T-helper 2 cell treated with Interferon-gamma antibody and Interleukin-4, amounts not matched to agents 5 μg/mL and 100 μg/mL, for 36 hours (primary cell): ENCODE measurements around the gene DDRGK1.
"Not testable (repeated sequence)": the region's sequence is repeated elsewhere in the genome, so short reads cannot be mapped to it uniquely, and the experiment has no call there.

ENCODE experiments used
- DNase-seq: peaks from one replicate; pipeline ENCODE4 v3.0.0; 2021; ENCODE audit warnings: low spot score
- H3K27ac Mint-ChIP-seq: one replicate; pipeline ENCODE4 v1.8.0; 2021; ENCODE audit warnings: mild to moderate bottlenecking, mixed read lengths
- H3K27me3 Mint-ChIP-seq: one replicate; pipeline ENCODE4 v1.8.0; 2021; ENCODE audit warnings: low read depth, mixed read lengths
- H3K36me3 Mint-ChIP-seq: one replicate; pipeline ENCODE4 v1.8.0; 2021; ENCODE audit warnings: low read depth, mixed read lengths
- H3K4me1 Mint-ChIP-seq: one replicate; pipeline ENCODE4 v1.8.0; 2021; ENCODE audit warnings: low read depth, mixed read lengths
- H3K4me3 Mint-ChIP-seq: one replicate; pipeline ENCODE4 v1.8.0; 2022; ENCODE audit warnings: mild to moderate bottlenecking, moderate library complexity, mixed read lengths
- H3K9me3 Mint-ChIP-seq: one replicate; pipeline ENCODE4 v1.8.0; 2021; ENCODE audit warnings: mixed read lengths

The DDRGK1 gene

GRCh38 chr20:3164763-3165410 lies 39.6 kb downstream of the DDRGK1 start:
- Mint-ChIP-seq H3K36me3 (no peaks in the 10 kb centered on the region), H3K27me3 (peaks cover 23% of the 10 kb centered on the region), H3K9me3 (no peaks in the 10 kb centered on the region), H3K4me3 (no peak overlapping the region), H3K27ac (no peak overlapping the region), H3K4me1 (no peaks in the 10 kb centered on the region)
- DNase-seq, result no peak

GRCh38 chr20:3164043-3164762 lies 40.3 kb downstream of the DDRGK1 start:
- no peaks in the 10 kb centered on the region for H3K9me3 Mint-ChIP-seq
- H3K27ac Mint-ChIP-seq, result no peak overlapping the region
- H3K4me3 Mint-ChIP-seq, result no peak overlapping the region
- no peak for DNase-seq
- H3K27me3 Mint-ChIP-seq, result peaks cover 17% of the 10 kb centered on the region
- H3K36me3 Mint-ChIP-seq, result no peaks in the 10 kb centered on the region
- no peaks in the 10 kb centered on the region for H3K4me1 Mint-ChIP-seq

GRCh38 chr20:3163099-3164042 lies 41.1 kb downstream of the DDRGK1 start:
- DNase-seq, result no peak
- no peaks in the 10 kb centered on the region for H3K9me3 Mint-ChIP-seq
- peaks cover 3% of the 10 kb centered on the region for H3K36me3 Mint-ChIP-seq
- no peak overlapping the region for H3K27ac Mint-ChIP-seq
- H3K27me3 Mint-ChIP-seq, result peaks cover 9% of the 10 kb centered on the region
- peaks cover 6% of the 10 kb centered on the region for H3K4me1 Mint-ChIP-seq
- H3K4me3 Mint-ChIP-seq, result no peak overlapping the region

- H3K4me1 Mint-ChIP-seq, result peaks cover 16% of the 10 kb centered on the region
- peaks cover 10% of the 10 kb centered on the region for H3K36me3 Mint-ChIP-seq
- H3K27me3 Mint-ChIP-seq, result peaks cover under 1% of the 10 kb centered on the region
- no peaks in the 10 kb centered on the region for H3K9me3 Mint-ChIP-seq
- H3K27ac Mint-ChIP-seq, result no peak overlapping the region
- H3K4me3 Mint-ChIP-seq, result no peak overlapping the region
- DNase-seq, result no peak
These were observed 42.3 kb downstream of the DDRGK1 start for GRCh38 chr20:3162080-3162611.

- H3K36me3 Mint-ChIP-seq, result peaks cover 16% of the 10 kb centered on the region
- no peaks in the 10 kb centered on the region for H3K9me3 Mint-ChIP-seq
- no peak overlapping the region for H3K27ac Mint-ChIP-seq
- peak overlapping the region; percentile 54 for H3K4me3 Mint-ChIP-seq
- no peaks in the 10 kb centered on the region for H3K27me3 Mint-ChIP-seq
- DNase-seq, result no peak
- peaks cover 23% of the 10 kb centered on the region for H3K4me1 Mint-ChIP-seq
These were observed 43.0 kb downstream of the DDRGK1 start for GRCh38 chr20:3161316-3162079.

GRCh38 chr20:3160418-3160817 lies 44.1 kb downstream of the DDRGK1 start:
- peak overlapping the region; percentile 15 for H3K4me3 Mint-ChIP-seq
- no peaks in the 10 kb centered on the region for H3K27me3 Mint-ChIP-seq
- H3K27ac Mint-ChIP-seq, result no peak overlapping the region

GRCh38 chr20:3158968-3159431 lies 45.5 kb downstream of the DDRGK1 start:
- Mint-ChIP-seq H3K36me3 (peaks cover 22% of the 10 kb centered on the region), H3K4me3 (peak overlapping the region; percentile 98), H3K4me1 (peaks cover 32% of the 10 kb centered on the region)

More at GRCh38 chr20:3160418-3160817, 44.1 kb downstream of the DDRGK1 start:
- H3K4me1 Mint-ChIP-seq, result peaks cover 30% of the 10 kb centered on the region
- no peaks in the 10 kb centered on the region for H3K9me3 Mint-ChIP-seq
- no peak for DNase-seq
- peaks cover 20% of the 10 kb centered on the region for H3K36me3 Mint-ChIP-seq

GRCh38 chr20:3157817-3158216 lies 46.7 kb downstream of the DDRGK1 start:
- H3K36me3 Mint-ChIP-seq, result peaks cover 24% of the 10 kb centered on the region
- H3K27ac Mint-ChIP-seq, result peak overlapping the region; percentile 85
- DNase-seq, result no peak
- H3K27me3 Mint-ChIP-seq, result no peaks in the 10 kb centered on the region
- H3K4me1 Mint-ChIP-seq, result peaks cover 37% of the 10 kb centered on the region
- H3K4me3 Mint-ChIP-seq, result peak overlapping the region; percentile 98
- no peaks in the 10 kb centered on the region for H3K9me3 Mint-ChIP-seq

More at GRCh38 chr20:3158968-3159431, 45.5 kb downstream of the DDRGK1 start:
- H3K27ac Mint-ChIP-seq, result peak overlapping the region; percentile 94
- H3K9me3 Mint-ChIP-seq, result no peaks in the 10 kb centered on the region
- no peaks in the 10 kb centered on the region for H3K27me3 Mint-ChIP-seq
- DNase-seq, result no peak

GRCh38 chr20:3156811-3157619 lies 47.5 kb downstream of the DDRGK1 start:
- no peaks in the 10 kb centered on the region for H3K27me3 Mint-ChIP-seq
- H3K4me3 Mint-ChIP-seq, result peak overlapping the region; percentile 98
- peaks cover 24% of the 10 kb centered on the region for H3K36me3 Mint-ChIP-seq
- DNase-seq, result peak; percentile 13
- H3K4me1 Mint-ChIP-seq, result peaks cover 37% of the 10 kb centered on the region
- no peaks in the 10 kb centered on the region for H3K9me3 Mint-ChIP-seq
- peak overlapping the region; percentile 85 for H3K27ac Mint-ChIP-seq

GRCh38 chr20:3152057-3152644 lies 52.3 kb downstream of the DDRGK1 start:
- H3K4me3 Mint-ChIP-seq, DNase-seq, H3K9me3 Mint-ChIP-seq, H3K27me3 Mint-ChIP-seq, H3K27ac Mint-ChIP-seq: not testable (repeated sequence)
- peaks cover 44% of the 10 kb centered on the region for H3K36me3 Mint-ChIP-seq
- H3K4me1 Mint-ChIP-seq, result peaks cover 32% of the 10 kb centered on the region

GRCh38 chr20:3150908-3151307 lies 53.6 kb downstream of the DDRGK1 start:
- no peak overlapping the region for H3K27ac Mint-ChIP-seq
- H3K4me1 Mint-ChIP-seq, result peaks cover 22% of the 10 kb centered on the region
- no peaks in the 10 kb centered on the region for H3K27me3 Mint-ChIP-seq
- no peak for DNase-seq
- no peaks in the 10 kb centered on the region for H3K9me3 Mint-ChIP-seq
- H3K4me3 Mint-ChIP-seq, result no peak overlapping the region
- peaks cover 38% of the 10 kb centered on the region for H3K36me3 Mint-ChIP-seq

GRCh38 chr20:3146732-3147341 lies 57.6 kb downstream of the DDRGK1 start:
- peaks cover 42% of the 10 kb centered on the region for H3K36me3 Mint-ChIP-seq
- H3K9me3 Mint-ChIP-seq, result no peaks in the 10 kb centered on the region
- no peaks in the 10 kb centered on the region for H3K27me3 Mint-ChIP-seq
- H3K27ac Mint-ChIP-seq, result no peak overlapping the region
- H3K4me1 Mint-ChIP-seq, result peaks cover 11% of the 10 kb centered on the region
- no peak for DNase-seq
- H3K4me3 Mint-ChIP-seq, result no peak overlapping the region
